Liver (tissue), 9 donors: ENCODE data around the gene DIAPH3. TPM values are rescaled to one million over a fixed set of nuclear protein-coding genes. Genes with fewer than 3 reads are reported as not detected.

Experiments
- DNase-seq: peaks from one replicate; pipeline ENCODE4 v3.0.0-alpha.2; 2017; ENCODE audit warnings: low spot score
- H3K27ac ChIP-seq, 2 donors: one replicate each; pipeline ENCODE4 v1.7.0; 2013; ENCODE audit warnings: inconsistent platforms in 2 of 2, low read length in 2 of 2, control low read depth in 1 of 2, low read depth in 1 of 2, mild to moderate bottlenecking in 1 of 2
- H3K27me3 ChIP-seq, 4 donors: one replicate each; pipeline versions ENCODE4 v1.6.1 to v1.7.0; 2013; ENCODE audit warnings: low read length in 3 of 4, inconsistent platforms in 1 of 4, mild to moderate bottlenecking in 1 of 4, moderate library complexity in 1 of 4; ENCODE audit not compliant: control insufficient read depth in 4 of 4, insufficient read depth in 4 of 4
- H3K36me3 ChIP-seq, 4 donors: one replicate each; pipeline versions ENCODE4 v1.6.1 to v1.7.0; 2013; ENCODE audit warnings: low read length in 3 of 4, mild to moderate bottlenecking in 3 of 4, low read depth in 1 of 4, moderate library complexity in 1 of 4; ENCODE audit not compliant: control insufficient read depth in 4 of 4, insufficient read depth in 3 of 4
- H3K4me1 ChIP-seq, 4 donors: one replicate each; pipeline versions ENCODE4 v1.6.1 to v1.7.0; 2013; ENCODE audit warnings: low read length in 3 of 4, mild to moderate bottlenecking in 3 of 4, moderate library complexity in 1 of 4; ENCODE audit not compliant: control insufficient read depth in 4 of 4, insufficient read depth in 4 of 4
- H3K4me3 ChIP-seq, 3 donors: one replicate each; pipeline versions ENCODE4 v1.6.1 to v1.7.0; 2013; ENCODE audit warnings: low read length in 3 of 3, control low read depth in 1 of 3, low read depth in 1 of 3, mild to moderate bottlenecking in 1 of 3
- H3K9ac ChIP-seq, 2 donors: one replicate each; pipeline ENCODE4 v1.7.0; 2013; ENCODE audit warnings: low read length in 2 of 2, mild to moderate bottlenecking in 2 of 2, moderate library complexity in 2 of 2, control low read depth in 1 of 2, low read depth in 1 of 2
- H3K9me3 ChIP-seq, 4 donors: one replicate each; pipeline versions ENCODE4 v1.6.1 to v1.7.0; 2013; ENCODE audit warnings: low read length in 3 of 4; ENCODE audit not compliant: control insufficient read depth in 4 of 4
- ATF3 ChIP-seq: IDR thresholded peaks from 2 replicates; pipeline ENCODE4 v1.6.1; 2016; ENCODE audit warnings: antibody characterized with exemption
- CTCF ChIP-seq: fragments of 150-350 bp; IDR thresholded peaks from 2 replicates; pipeline ENCODE4 v1.5.1; 2017; ENCODE audit warnings: improper control_type of control experiment, low read depth, low read length; ENCODE audit not compliant: missing input control
- EGR1 ChIP-seq, 2 donors: IDR thresholded peaks; 2 replicates each; pipeline ENCODE4 v1.6.1; 2016 to 2018; ENCODE audit warnings: antibody characterized with exemption in 2 of 2, low read depth in 2 of 2
- FOXA1 ChIP-seq: IDR thresholded peaks from 2 replicates; pipeline ENCODE4 v1.6.1; 2016; ENCODE audit warnings: antibody characterized with exemption
- FOXA2 ChIP-seq: IDR thresholded peaks from 2 replicates; pipeline ENCODE4 v1.6.1; 2016; ENCODE audit warnings: antibody characterized with exemption
- GABPA ChIP-seq, 2 donors: IDR thresholded peaks in 1 of 2; conservative IDR thresholded peaks in 1 of 2; 2 replicates each; pipeline ENCODE4 v1.6.1; 2016; ENCODE audit warnings: antibody characterized with exemption in 2 of 2, mild to moderate bottlenecking in 1 of 2, moderate library complexity in 1 of 2
- HNF4A ChIP-seq, 2 donors: conservative IDR thresholded peaks; 2 replicates each; pipeline ENCODE4 v1.6.1; 2016; ENCODE audit warnings: antibody characterized with exemption in 2 of 2, mild to moderate bottlenecking in 2 of 2
- HNF4G ChIP-seq: IDR thresholded peaks from 2 replicates; pipeline ENCODE4 v1.6.1; 2016; ENCODE audit warnings: antibody characterized with exemption
- JUND ChIP-seq, 2 donors: IDR thresholded peaks; 2 replicates each; pipeline ENCODE4 v1.6.1; 2016; ENCODE audit warnings: antibody characterized with exemption in 2 of 2
- MAX ChIP-seq: IDR thresholded peaks from 2 replicates; pipeline ENCODE4 v1.6.1; 2016; ENCODE audit warnings: antibody characterized with exemption
- NR2F2 ChIP-seq: IDR thresholded peaks from 2 replicates; pipeline ENCODE4 v1.6.1; 2016; ENCODE audit warnings: antibody characterized with exemption
- RAD21 ChIP-seq, 2 donors: IDR thresholded peaks; 2 replicates each; pipeline ENCODE4 v1.6.1; 2016; ENCODE audit warnings: antibody characterized with exemption in 2 of 2, mild to moderate bottlenecking in 2 of 2
- REST ChIP-seq: IDR thresholded peaks from 2 replicates; pipeline ENCODE4 v1.6.1; 2016; ENCODE audit warnings: antibody characterized with exemption, mild to moderate bottlenecking
- RXRA ChIP-seq, 2 donors: IDR thresholded peaks; 2 replicates each; pipeline ENCODE4 v1.6.1; 2017 to 2018; ENCODE audit warnings: antibody characterized with exemption in 2 of 2, mild to moderate bottlenecking in 1 of 2
- SP1 ChIP-seq: IDR thresholded peaks from 2 replicates; pipeline ENCODE4 v1.6.1; 2018; ENCODE audit warnings: antibody characterized with exemption, mild to moderate bottlenecking
- TAF1 ChIP-seq: conservative IDR thresholded peaks from 2 replicates; pipeline ENCODE4 v1.6.1; 2016; ENCODE audit warnings: antibody characterized with exemption, mild to moderate bottlenecking
- YY1 ChIP-seq: IDR thresholded peaks from 2 replicates; pipeline ENCODE4 v1.6.1; 2016; ENCODE audit warnings: antibody characterized with exemption, mild to moderate bottlenecking
- ZBTB33 ChIP-seq: IDR thresholded peaks from 2 replicates; pipeline ENCODE4 v1.6.1; 2016; ENCODE audit warnings: antibody characterized with exemption
- WGBS: extraction: QIAGEN DNeasy Blood & Tissue Kit; methylation state at CpG from one replicate; pipeline ENCODE4 v1.1.7; 2013; 5-methylcytosine and 5-hydroxymethylcytosine counted together
- polyA plus RNA-seq, 2 donors: library from polyadenylated mRNA; stranded (reverse) in 1 of 2; unstranded in 1 of 2; fragments of 200-250 nt in 1 of 2; fragments of >200 nt in 1 of 2; fragmentation: Nextera tagmentation in 1 of 2; extraction: Ambion mirVana in 1 of 2; gene quantifications; one replicate each; pipeline versions ENCODE4 v1.2.1 to v1.2.3, GENCODE V29; 2013 to 2015
- total RNA-seq, 2 donors: library from RNA; depleted of rRNA; stranded (reverse); fragments of >200 nt; gene quantifications; one replicate each; pipeline ENCODE4 v1.2.3, GENCODE V29; 2014
- donor health status: healthy.
- donor health status: healthy.
- donor health status: healthy.
- donor health status: healthy.
- donor health status: healthy.

DIAPH3 gene
- total and polyA plus RNA-seq, 4 donors: 0.08 to 11.1 (median 0.27) TPM

GRCh38 chr13:59801107-59801880 is 362.4 kb downstream of the DIAPH3 start:
- no peaks in the 10 kb centered on the region for H3K4me1 ChIP-seq
- no peak for DNase-seq
- H3K9me3 ChIP-seq: no peaks in the 10 kb centered on the region
- H3K9ac ChIP-seq: no peak overlapping the region
- H3K27me3 ChIP-seq: peaks cover 0 to 3% (median 0%) of the 10 kb centered on the region in 4 donors
- TF ChIP-seq TAF1: no peak
- no peak for TF ChIP-seq HNF4A (conservative IDR thresholded peaks at IDR 0.05)
- TF ChIP-seq JUND (IDR thresholded peaks at IDR 0.05): no peak
- TF ChIP-seq FOXA1: no peak
- TF ChIP-seq MAX: no peak
- no peak for TF ChIP-seq GABPA (IDR thresholded peaks at IDR 0.05 in 1 of 2, conservative IDR thresholded peaks at IDR 0.05 in 1 of 2)
- no peak for TF ChIP-seq RXRA (IDR thresholded peaks at IDR 0.05)
- TF ChIP-seq ZBTB33: no peak
- no peak for TF ChIP-seq ATF3
- TF ChIP-seq FOXA2: no peak
- no peak for TF ChIP-seq RAD21 (IDR thresholded peaks at IDR 0.05)
- no peak for TF ChIP-seq YY1
- TF ChIP-seq CTCF: no peak
- TF ChIP-seq HNF4G: no peak
- TF ChIP-seq SP1: no peak
- TF ChIP-seq EGR1 (IDR thresholded peaks at IDR 0.05; ENCODE audit: low read depth in 2 of 2): no peak
- H3K36me3 ChIP-seq: no peaks in the 10 kb centered on the region
- no peak overlapping the region for H3K27ac ChIP-seq
- no peak overlapping the region for H3K4me3 ChIP-seq

GRCh38 chr13:59793107-59793506 is 370.6 kb downstream of the DIAPH3 start:
- Histone ChIP-seq H3K36me3 (no peaks in the 10 kb centered on the region), H3K9me3 (no peaks in the 10 kb centered on the region), H3K9ac (no peak overlapping the region), H3K27ac (no peak overlapping the region), H3K4me1 (no peaks in the 10 kb centered on the region), H3K4me3 (no peak overlapping the region), H3K27me3 (no peaks in the 10 kb centered on the region)
- WGBS: 97% methylated on average over 2 of the region's 2 CpGs
- DNase-seq: no peak
- TF ChIP-seq ZBTB33: no peak
- TF ChIP-seq RAD21 (IDR thresholded peaks at IDR 0.05): no peak
- TF ChIP-seq SP1: no peak
- TF ChIP-seq HNF4G: no peak
- no peak for TF ChIP-seq TAF1
- no peak for TF ChIP-seq YY1
- TF ChIP-seq GABPA (IDR thresholded peaks at IDR 0.05 in 1 of 2, conservative IDR thresholded peaks at IDR 0.05 in 1 of 2): no peak
- TF ChIP-seq MAX: no peak
- TF ChIP-seq NR2F2: no peak
- no peak for TF ChIP-seq FOXA2
- TF ChIP-seq HNF4A (conservative IDR thresholded peaks at IDR 0.05): no peak
- TF ChIP-seq EGR1 (IDR thresholded peaks at IDR 0.05; ENCODE audit: low read depth in 2 of 2): no peak
- TF ChIP-seq FOXA1: no peak
- no peak for TF ChIP-seq JUND (IDR thresholded peaks at IDR 0.05)
- no peak for TF ChIP-seq REST
- TF ChIP-seq RXRA (IDR thresholded peaks at IDR 0.05): no peak
